GM19468 (cell line): ENCODE data around the gene RASGRP1.
A peak's percentile ranks its signal among the peaks of the same experiment; 100 is the strongest.

Experiments
- ATAC-seq: cut with Tn5 transposase; IDR thresholded peaks from one replicate; pipeline ENCODE4 v1.9.1; 2021; ENCODE audit warnings: mild to moderate bottlenecking, moderate library complexity, moderate number of reproducible peaks; ENCODE audit not compliant: unreplicated experiment; ENCODE audit errors: extremely low read depth

The RASGRP1 gene

DNA sequence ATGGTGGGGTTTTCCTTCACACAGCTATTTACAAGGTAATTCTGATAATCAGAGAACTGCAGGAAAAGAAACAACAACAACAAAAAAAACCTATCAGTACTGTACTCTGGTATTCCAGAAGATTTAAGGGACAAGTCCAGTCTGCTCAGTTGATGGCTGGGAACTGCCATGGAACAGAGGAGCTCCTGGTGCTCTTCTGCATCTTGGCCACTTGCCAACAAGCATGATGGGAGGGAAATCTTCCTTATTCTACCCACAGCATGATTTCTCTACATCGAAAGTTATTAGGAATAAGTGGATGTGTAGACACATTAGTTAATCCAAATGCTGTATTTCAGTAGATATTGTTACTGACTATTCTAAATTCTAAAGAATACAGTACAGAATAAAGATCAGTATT, 51.7 kb downstream of the RASGRP1 start:
- ATAC-seq = no peak

DNA sequence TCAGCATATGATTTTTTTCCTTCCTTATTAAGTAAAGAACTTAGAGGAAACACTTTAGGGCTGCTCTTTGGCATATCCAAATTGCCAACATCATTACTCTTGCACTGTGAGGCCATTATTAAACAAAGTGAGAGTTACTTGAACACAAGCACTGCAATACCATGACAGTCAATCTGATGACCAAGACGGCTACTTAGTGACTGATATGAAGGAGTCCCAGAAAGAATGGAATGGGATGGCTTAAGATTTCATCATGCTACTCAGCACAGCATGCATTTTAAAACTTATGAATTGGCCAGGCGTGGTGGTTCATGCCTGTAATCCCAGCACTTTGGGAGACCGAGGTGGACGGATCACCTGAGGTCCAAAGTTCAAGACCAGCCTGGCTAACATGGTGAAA, 55.5 kb downstream of the RASGRP1 start:
- ATAC-seq = no peak

DNA sequence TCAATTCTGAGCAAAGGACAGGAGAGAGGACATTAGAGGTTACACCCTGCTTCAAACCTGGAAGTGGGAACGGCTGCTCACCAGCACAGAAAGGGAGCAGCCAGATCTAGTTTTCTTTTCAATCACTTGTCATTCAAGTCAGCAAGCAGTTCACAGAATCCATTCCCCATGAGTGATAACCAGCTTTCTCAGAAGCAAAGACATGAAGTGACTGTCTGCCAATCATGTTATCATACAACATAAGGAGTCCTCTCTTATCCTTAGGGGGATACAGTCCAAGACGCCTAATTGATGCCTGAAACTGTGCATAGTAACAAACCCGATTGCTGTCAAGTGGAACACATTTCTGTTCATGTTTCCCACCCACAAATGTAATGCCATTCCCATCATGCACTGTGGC, 56.0 kb downstream of the RASGRP1 start:
- no peak for ATAC-seq

DNA sequence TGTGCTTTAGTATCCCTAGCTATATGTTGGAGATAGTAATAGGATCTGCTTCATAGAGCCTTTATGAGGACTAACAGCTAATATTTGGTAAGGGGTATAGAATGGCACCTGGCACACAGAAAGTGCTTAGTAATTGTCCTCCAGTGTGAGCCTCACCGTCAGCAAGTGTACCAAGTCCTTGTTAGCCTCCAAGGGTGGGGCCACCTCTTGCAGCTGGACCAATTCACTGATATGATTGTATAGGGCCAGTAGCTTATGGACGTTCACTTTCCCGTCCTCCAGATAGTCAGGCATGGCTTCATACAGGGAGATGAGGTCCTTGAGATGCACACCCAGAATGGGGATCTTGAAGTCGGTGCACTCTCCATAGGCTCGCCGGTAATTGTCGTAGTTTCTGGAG, 57.0 kb downstream of the RASGRP1 start:
- no peak for ATAC-seq

DNA sequence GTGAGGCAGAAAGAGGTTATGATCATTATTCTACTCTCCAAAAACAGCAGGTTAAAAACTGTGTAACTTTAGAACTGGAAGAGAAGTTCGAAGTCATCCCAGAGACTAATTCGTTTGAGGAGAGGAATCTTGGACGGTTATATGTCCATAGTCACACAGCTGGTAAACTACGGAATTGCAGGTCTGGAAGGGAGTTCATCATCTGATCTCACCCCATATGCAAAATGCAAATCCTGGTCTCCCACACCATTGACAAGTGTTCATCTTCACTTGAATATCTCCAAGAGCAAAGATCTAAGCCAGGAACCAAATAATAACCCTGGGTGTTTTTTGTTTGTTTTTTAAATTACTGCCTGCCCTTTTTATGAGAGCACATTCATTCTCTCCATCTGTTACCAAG, 57.6 kb downstream of the RASGRP1 start:
- no peak for ATAC-seq

DNA sequence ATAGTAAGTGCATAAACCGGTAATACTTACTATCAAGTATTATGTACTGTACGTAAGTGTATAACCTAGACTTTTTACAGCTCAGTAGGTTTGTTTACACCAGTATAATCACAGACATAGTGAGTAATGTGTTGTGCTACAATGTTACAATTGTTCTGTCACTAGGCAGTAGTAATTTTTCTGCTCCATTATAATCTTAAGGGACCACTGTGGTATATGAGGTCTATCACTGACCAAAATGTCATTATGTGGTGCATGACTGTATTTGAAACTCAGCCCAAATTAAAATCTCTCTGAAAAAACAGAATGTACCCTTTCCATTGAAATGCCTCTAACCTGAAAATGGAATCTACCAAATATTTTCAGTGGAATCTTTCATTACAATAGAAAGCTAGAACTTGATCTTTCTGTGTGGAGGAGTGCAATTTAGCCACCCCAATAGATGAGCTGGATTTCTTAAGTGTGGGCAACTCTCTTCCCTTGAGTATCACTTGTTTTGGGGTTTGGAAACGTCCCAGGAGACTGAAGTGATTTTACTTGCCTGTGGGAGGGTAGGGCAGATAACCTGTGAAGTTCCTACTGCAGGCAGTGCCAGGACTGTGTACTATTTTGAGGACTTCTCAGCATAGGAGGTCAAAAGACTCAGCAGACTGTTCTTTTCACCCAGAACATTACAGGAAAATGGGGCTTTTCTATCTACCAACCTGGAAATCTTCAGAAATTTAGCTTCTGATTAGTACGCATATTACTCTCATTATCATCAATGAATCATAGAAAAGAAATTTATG, 59.7 kb downstream of the RASGRP1 start:
- ATAC-seq = no peak

DNA sequence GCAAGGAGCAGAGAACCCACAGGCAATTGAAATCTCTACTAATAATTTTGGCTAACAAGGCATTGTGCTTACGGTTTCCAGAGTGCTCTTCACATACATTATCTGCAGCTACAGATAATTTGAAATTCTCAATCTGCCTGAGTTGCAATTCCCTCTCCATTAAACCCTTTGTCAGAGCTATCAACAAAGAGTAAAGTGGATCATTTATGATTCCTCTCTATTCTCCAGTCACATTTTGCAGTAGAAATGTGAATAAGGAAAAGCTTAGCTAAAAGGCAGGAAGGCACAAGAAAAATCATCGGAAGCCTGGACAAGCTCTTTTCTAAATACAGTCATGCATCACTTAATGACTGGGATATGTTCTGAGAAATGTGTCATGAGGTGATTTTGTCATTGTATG, 61.1 kb downstream of the RASGRP1 start:
- ATAC-seq = no peak

DNA sequence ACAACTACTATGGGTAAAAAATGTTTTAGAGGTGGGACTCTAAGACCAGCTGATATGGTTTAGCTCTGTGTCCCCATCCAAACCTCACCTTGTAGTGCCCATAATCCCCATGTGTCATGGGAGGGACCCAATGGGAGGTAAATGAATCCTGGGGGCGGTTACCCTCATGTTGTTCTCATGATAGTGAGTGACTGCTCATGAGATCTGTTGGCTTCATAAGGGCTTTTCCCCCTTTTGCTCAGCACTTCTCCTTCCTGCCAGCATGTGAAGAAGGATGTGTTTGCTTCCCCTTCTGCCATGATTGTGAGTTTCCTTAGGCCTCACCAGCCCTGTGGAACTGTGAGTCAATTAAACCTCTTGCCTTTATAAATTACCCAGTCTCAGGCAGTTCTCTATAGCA, 65.0 kb downstream of the RASGRP1 start:
- ATAC-seq = no peak

DNA sequence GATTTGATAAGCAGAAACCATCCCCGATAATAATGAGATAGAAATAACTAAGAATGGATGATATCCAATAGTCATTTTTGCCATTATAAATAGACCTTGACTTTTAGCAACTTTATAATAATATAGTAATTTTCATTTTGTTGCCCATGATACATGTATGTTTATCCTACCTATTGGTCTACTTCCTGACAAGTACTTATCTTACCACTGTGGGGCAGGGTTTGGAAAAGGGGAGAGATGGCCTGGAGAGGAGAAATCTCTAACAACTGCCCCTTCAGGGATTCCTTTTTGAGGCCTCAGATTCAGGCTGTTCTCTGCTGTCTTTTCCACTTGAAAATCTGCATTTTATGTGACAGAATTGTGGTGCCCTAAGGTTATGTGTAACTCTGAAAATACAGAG, 68.5 kb downstream of the RASGRP1 start:
- no peak for ATAC-seq

DNA sequence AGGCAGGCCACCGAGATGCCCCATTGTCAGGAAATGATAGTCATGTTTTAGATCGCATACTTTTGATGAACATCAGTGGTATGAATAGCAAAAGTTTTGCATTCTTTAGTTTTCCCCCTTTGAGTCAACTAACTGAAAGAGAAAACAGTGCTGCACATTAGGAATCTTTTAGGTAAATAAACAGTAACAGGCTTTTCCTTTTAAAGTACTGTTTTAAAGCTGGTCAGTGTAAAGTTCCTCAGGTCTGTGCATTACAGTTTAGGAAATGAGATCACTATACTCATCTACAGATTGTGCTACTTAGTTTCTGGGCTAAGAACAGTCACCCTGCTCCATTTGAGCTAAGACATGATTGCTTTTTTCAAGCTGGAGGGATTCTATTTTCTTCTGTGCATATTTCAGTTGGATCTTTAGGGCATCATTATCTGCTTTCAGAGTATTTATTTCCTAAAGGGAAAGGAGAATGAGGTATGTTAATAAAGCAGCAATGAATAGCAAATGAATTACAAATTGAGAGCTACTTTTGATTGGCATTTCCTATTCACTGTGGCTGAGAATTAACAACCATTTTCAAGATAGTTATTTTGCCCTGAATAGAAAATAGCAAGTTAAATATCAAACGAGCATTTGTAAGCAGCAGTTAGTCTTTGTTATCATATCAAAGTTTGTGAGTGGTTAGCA, 74.2 kb downstream of the RASGRP1 start:
- ATAC-seq = no peak

DNA sequence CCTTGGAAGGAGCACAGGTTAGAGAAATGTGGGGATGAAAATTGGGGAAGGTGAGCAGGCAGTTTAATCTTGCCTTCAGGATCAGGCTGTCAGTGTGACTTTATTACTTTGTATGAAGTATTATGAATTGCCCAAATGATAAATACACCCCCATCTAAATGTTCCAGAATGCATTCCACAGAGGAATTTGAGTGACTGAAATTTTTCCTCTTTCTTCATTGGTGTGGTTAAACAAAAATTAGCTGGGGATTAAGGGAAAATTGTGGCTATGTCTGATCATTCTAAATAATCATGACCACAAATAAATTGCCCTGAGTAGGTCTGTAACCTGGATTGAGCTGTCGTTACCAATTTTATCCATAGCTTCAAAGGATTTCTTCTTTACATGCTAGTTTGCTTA, 77.2 kb downstream of the RASGRP1 start:
- no peak for ATAC-seq

DNA sequence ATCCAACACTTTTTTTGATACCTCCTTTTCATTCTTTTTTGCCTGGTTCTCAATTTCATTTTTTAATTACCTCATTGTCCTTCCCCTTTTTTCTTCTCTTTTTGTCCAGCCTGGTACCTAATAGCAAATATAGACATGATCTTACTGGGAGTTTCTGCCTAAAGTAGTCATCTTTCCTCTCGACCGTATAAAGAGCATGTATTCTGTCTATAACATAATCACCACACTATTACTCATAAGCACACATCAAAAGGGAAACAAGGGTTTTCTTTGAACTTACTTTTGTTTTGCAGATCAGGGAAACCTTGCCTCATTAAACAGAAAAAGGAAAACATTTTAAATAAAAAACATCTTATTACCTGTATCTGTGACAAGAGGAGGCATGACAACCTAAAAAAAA, 77.7 kb downstream of the RASGRP1 start:
- ATAC-seq = no peak

DNA sequence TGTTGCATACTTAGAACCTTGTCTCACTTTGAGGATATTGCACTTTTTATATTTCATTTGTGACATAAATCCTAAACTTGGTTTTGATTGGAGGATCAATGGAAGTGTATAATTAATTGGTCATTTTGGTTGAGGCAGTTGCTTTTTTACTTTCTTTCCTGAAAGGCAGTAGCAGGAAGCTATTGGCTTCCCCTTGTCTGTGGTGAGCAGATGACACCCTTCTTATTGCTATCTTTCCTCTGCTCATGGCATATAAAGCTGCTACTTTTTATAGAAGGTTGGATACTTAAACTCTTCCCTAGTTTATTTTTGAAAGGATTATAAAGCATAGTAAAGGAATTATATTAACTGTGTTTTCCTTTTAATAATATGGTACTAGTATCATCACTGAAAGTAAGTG, 82.0 kb downstream of the RASGRP1 start:
- ATAC-seq = no peak

DNA sequence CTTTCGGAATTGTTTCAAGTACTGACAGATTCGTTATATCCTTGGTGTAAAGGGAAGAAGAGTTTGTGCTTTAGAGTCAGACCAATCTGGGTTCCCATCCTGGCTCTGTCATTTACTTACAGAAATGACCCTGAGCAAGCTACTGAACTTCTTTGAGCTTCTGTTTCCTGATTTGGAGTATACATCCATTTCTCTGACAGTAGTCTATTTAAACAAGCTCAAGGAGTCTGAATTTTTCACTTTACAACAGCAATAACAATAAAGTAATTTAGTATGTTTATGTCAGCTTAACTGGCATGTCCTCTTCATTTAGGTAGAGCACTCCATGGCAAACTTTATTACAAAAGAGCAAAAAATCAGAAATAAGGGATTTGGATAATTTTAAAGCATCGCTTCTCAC, 82.9 kb downstream of the RASGRP1 start:
- no peak for ATAC-seq

DNA sequence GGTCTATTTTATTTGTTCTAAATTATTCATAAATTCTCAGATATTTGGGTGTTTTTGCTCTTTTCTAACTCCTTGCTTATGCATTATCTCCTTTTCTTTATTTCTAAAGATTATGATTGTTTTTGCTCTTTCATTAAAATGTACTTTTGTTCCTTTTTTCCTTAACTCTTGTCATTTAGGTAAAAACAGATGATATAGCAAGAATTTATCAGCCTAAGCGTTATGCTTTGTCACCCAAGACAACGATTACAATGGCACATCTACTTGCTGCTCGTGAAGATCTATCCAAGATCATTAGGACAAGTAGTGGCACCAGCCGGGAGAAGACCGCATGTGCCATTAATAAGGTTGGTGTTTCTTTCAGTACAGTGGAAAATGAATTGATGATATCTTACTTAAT, 83.5 kb downstream of the RASGRP1 start:
- ATAC-seq = no peak

DNA sequence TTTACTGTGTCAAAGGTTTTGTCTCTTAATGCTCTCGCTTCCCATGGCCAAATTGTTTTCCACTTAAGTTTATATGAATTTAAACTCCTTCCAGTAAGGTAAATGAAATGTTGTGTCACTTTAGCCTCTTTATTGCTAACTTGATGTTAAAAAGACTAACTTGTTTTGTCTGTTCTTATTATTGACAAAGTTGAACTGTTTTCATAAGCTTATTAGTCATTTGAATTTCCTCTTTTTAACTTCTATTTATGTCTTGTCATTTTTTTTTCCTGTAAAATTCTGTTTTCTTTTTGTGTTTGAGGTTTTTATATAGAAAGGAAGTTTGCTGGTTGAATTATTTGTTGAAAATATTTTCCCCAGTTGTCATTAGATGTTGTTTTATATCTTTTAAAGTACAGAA, 84.9 kb downstream of the RASGRP1 start:
- no peak for ATAC-seq

DNA sequence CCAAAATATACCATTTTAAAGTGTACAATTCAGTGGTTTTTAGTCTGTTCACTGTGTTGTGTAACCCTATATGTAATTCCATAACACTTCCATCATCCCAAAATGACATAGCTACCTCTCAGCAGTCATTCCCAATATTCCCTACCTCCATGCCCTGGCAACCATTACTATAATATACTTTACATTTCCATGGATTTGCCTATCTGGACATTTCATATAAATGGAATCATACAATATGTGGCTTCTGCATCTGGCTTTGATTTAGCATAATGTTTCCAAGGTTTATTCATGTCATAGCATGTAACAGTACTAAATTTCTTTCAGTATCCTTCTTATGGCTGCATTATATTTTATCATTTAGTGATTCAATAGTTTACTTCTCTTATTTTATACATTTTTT, 85.3 kb downstream of the RASGRP1 start:
- no peak for ATAC-seq

DNA sequence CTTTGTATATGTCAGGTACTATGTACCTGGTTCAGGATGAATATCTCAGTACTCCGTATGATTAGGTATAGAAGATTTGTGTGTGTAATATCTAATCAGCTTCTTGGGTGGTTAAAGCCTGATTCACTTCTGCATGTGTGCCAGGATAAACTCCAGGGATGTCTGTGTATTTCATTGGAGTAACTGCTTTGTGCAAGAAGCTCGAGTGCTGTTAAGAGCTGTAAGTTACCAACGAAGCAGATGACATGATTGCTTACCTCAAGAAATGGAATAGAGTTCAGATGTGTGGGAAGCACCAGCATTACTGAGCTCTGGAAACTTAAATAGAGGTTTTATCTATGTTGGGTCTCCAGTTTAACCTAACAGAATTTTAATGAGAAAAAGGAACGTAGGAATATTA, 87.0 kb downstream of the RASGRP1 start:
- no peak for ATAC-seq

DNA sequence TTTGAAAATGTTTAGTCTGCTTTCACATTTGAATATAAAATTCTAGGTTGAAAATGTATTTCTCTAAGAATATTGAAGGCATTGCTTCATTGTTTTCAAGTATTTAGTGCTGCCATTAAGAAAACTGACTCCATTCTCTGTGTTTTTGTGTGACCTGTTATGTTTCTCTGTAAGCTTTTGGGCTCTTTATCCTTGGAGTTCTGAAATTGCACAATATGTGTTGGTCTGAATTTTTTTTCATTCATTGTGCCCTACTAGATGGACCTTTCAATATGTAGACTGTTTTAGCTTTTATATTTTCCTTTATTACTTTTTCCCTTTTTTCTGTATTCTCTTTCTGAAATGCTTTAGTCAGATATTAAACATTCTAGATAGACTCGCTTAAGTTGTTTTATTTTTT, 88.5 kb downstream of the RASGRP1 start:
- ATAC-seq = no peak

DNA sequence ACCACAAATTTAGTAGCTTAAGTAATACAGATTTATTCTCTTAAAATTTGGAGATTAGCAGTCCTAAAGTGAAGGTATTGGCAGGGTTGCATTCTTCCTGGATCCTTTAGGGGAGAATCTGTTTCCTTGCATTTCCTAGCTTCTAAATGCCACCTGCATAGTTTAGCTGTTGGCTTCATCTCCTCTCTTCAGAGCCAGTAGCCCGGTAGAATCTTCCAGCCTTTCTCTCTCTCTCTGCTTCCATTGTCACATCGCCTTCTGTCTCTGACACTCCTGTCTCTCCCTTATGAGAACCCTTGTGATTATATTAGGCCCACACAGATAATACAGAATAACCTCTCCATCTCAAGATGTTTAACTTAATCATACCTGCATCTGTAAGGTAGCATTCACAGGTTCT, 89.3 kb downstream of the RASGRP1 start:
- no peak for ATAC-seq

DNA sequence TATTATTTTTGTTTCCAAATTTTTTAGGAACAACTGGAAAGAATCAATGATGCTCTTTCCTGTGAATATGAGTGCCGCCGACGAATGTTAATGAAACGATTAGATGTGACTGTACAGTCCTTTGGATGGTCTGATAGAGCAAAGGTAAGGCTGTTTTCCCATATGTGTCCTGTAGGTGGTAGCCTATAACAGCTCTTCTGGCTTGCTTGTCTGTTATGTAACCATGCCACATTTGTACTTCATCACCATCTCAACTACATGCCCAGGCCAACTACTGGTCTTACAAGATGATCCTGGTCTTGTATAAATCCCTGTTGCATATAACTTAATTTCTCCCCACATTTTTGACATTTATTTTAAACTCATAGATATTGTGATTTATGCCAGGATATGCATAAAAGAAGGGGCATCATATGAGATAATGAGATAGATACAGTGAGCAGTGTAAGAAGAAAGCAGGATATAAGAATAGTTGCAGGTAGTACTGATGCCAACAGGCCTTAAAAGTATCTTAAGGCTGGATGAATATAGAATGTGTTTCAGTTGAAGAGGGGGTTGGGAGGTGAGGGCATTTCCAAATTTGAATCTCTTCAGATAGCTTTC, 90.4 kb downstream of the RASGRP1 start:
- peak; percentile 79 for ATAC-seq

DNA sequence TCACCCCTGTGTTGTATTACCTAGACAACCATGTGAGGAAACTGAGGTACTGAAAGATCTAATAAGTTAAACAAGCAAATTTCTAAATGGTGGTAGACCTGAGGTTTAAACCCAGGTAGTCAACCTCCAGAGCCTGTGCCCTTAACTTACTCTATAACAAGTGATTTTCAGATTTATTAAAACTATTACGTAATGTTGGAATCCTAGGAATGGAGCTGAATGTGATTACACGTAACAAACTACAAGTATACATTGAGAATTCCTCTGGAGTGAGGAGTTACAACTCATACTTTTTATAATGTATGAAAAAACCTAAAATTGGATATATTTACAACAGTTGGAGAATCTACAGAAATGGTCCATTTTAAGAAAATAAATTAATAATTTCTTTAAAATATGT, 92.6 kb downstream of the RASGRP1 start:
- ATAC-seq = no peak
